ENCODE data around the gene GAL3ST2.

- TF ChIP-seq POLR2A (IDR thresholded peaks at IDR 0.05; ENCODE audit: low read depth, low read length) (no peak), POLR2AphosphoS5 (IDR thresholded peaks at IDR 0.05; ENCODE audit: low read depth, low read length) (no peak), PAX5 (IDR thresholded peaks at IDR 0.05; ENCODE audit: insufficient read depth, low read length, severe bottlenecking) (no peak)
Measured at GRCh38 chr2:241729868-241730267, 46.8 kb upstream of the GAL3ST2 start.

Data from GM12891 (cell line).